Lower leg skin (tissue), 4 donors: ENCODE data around the gene BSX. TPM values are rescaled to one million over a fixed set of nuclear protein-coding genes. Genes with fewer than 3 reads are reported as not detected.

Source experiments
- DNase-seq, 2 donors: peaks; one replicate each; pipeline ENCODE4 v3.0.0-alpha.2; 2019; ENCODE audit warnings: low spot score in 2 of 2
- H3K4me3 ChIP-seq: fragments of 200-600 bp; sonication (generic); 2 replicates; pipeline ENCODE4 v1.5.1; 2017; ENCODE audit warnings: mild to moderate bottlenecking, low read depth; ENCODE audit not compliant: poor library complexity, severe bottlenecking
- CTCF ChIP-seq, 3 donors: fragments of 450-650 bp; IDR thresholded peaks; one replicate each; pipeline ENCODE4 v1.5.1; 2016; ENCODE audit warnings: antibody characterized with exemption in 3 of 3, mild to moderate bottlenecking in 3 of 3, moderate library complexity in 2 of 3
- POLR2A ChIP-seq, 2 donors: fragments of 450-650 bp; IDR thresholded peaks; one replicate each; pipeline ENCODE4 v1.6.1; 2016 to 2017; ENCODE audit warnings: antibody characterized with exemption in 2 of 2, mild to moderate bottlenecking in 1 of 2, moderate library complexity in 1 of 2
- WGBS, 2 donors: methylation state at CpG; one replicate each; pipeline ENCODE4 v1.1.5; 2018; 5-methylcytosine and 5-hydroxymethylcytosine counted together
- intact Hi-C: fragments of 100-400 bp; cut with DNase I; formaldehyde crosslinking; loops from one replicate; pipeline ENCODE4 v1.15.0; 2023; ENCODE audit warnings: low total_unique reads
- total RNA-seq, 4 donors: library from RNA; depleted of rRNA; stranded (reverse); fragments of >200 nt; gene quantifications; one replicate each; pipeline ENCODE4 v1.1.0, GENCODE V29; 2016

Gene BSX
- total RNA-seq, 4 donors from 2014 or later, result not detected

GRCh38 chr11:122976734-122977469, 4.7 kb downstream of the BSX start:
- intact Hi-C loops, result no loop called here
- 4 to 5% methylated on average over 50 of the region's 50 CpGs for WGBS, 2 donors
- no peak overlapping the region for H3K4me3 ChIP-seq
- TF ChIP-seq POLR2A (IDR thresholded peaks at IDR 0.05) (no peak), CTCF (IDR thresholded peaks at IDR 0.05) (no peak)
- no peak for DNase-seq

- TF ChIP-seq CTCF (IDR thresholded peaks at IDR 0.05), result no peak
- no peak for TF ChIP-seq POLR2A (IDR thresholded peaks at IDR 0.05)
- 9 to 17% methylated on average over 21 of the region's 21 CpGs for WGBS, 2 donors
- no peak overlapping the region for H3K4me3 ChIP-seq
- intact Hi-C loops, result no loop called here
- DNase-seq, result no peak
These were observed 5.4 kb downstream of the BSX start for GRCh38 chr11:122976061-122976733.

GRCh38 chr11:122963961-122964360, 17.7 kb downstream of the BSX start:
- intact Hi-C loops, result no loop called here
- 42 to 53% methylated on average over 4 of the region's 4 CpGs for WGBS, 2 donors
- no peak for DNase-seq

GRCh38 chr11:122954455-122954854, 27.2 kb downstream of the BSX start:
- intact Hi-C loops, result no loop called here
- H3K4me3 ChIP-seq, result no peak overlapping the region
- WGBS, 2 donors, result 94 to 96% methylated on average over 4 of the region's 4 CpGs
- DNase-seq, result no peak
- TF ChIP-seq CTCF (IDR thresholded peaks at IDR 0.05) (no peak), POLR2A (IDR thresholded peaks at IDR 0.05) (no peak)

More at GRCh38 chr11:122963961-122964360, 17.7 kb downstream of the BSX start:
- no peak for TF ChIP-seq POLR2A (IDR thresholded peaks at IDR 0.05)
- no peak for TF ChIP-seq CTCF (IDR thresholded peaks at IDR 0.05)
- no peak overlapping the region for H3K4me3 ChIP-seq

GRCh38 chr11:122951211-122951610, 30.4 kb downstream of the BSX start:
- 67 to 80% methylated on average over 2 of the region's 2 CpGs for WGBS, 2 donors
- no peak for DNase-seq
- H3K4me3 ChIP-seq, result no peak overlapping the region
- intact Hi-C loops, result no loop called here
- TF ChIP-seq CTCF (IDR thresholded peaks at IDR 0.05) (no peak), POLR2A (IDR thresholded peaks at IDR 0.05) (no peak)
